HG02623 (cell line): Measurements from ENCODE around the gene GEMIN2.
"Not testable (repeated sequence)": the region's sequence is repeated elsewhere in the genome, so short reads cannot be mapped to it uniquely, and the experiment has no call there.

ENCODE experiments used
- ATAC-seq: cut with Tn5 transposase; IDR thresholded peaks from one replicate; pipeline ENCODE4 v1.9.1; 2021; ENCODE audit warnings: moderate library complexity; ENCODE audit not compliant: unreplicated experiment

Gene GEMIN2

GRCh38 chr14:39109893-39110715, 4.0 kb upstream of the GEMIN2 start:
- ATAC-seq = no peak

- ATAC-seq = no peak
Measured at GRCh38 chr14:39113685-39114072, 444 bp upstream of the GEMIN2 start.

- no peak for ATAC-seq
Measured at GRCh38 chr14:39122330-39123138, 8.4 kb downstream of the GEMIN2 start.

GRCh38 chr14:39137835-39138234, 23.7 kb downstream of the GEMIN2 start:
- ATAC-seq = not testable (repeated sequence)

- ATAC-seq = no peak
Measured at GRCh38 chr14:39138440-39138839, 24.3 kb downstream of the GEMIN2 start.

- no peak for ATAC-seq
Measured at GRCh38 chr14:39140170-39140569, 26.0 kb downstream of the GEMIN2 start.

GRCh38 chr14:39141623-39142022, 27.5 kb downstream of the GEMIN2 start:
- not testable (repeated sequence) for ATAC-seq

GRCh38 chr14:39143226-39143625, 29.1 kb downstream of the GEMIN2 start:
- ATAC-seq = not testable (repeated sequence)

GRCh38 chr14:39145266-39145966, 31.3 kb downstream of the GEMIN2 start:
- no peak for ATAC-seq

GRCh38 chr14:39154594-39155189, 40.6 kb downstream of the GEMIN2 start:
- no peak for ATAC-seq

- ATAC-seq = no peak
Measured at GRCh38 chr14:39157491-39157890, 43.4 kb downstream of the GEMIN2 start.

- no peak for ATAC-seq
Measured at GRCh38 chr14:39158222-39158858, 44.2 kb downstream of the GEMIN2 start.

GRCh38 chr14:39160494-39160893, 46.4 kb downstream of the GEMIN2 start:
- no peak for ATAC-seq

- not testable (repeated sequence) for ATAC-seq
Measured at GRCh38 chr14:39167797-39168320, 53.7 kb downstream of the GEMIN2 start.

GRCh38 chr14:39168591-39168990, 54.5 kb downstream of the GEMIN2 start:
- no peak for ATAC-seq

- no peak for ATAC-seq
Measured at GRCh38 chr14:39169541-39169900, 55.4 kb downstream of the GEMIN2 start.

GRCh38 chr14:39173198-39173597, 59.1 kb downstream of the GEMIN2 start:
- ATAC-seq = no peak

GRCh38 chr14:39174560-39175444, 60.7 kb downstream of the GEMIN2 start, which contains the start of gene PNN:
Gene PNN (plus strand): TSS chr14:39175254. CDS start chr14:39175280, 26 bp downstream.
- ATAC-seq = peak; percentile 91
